Measurements from ENCODE around the gene RSPO3.

RSPO3 gene, protein sequence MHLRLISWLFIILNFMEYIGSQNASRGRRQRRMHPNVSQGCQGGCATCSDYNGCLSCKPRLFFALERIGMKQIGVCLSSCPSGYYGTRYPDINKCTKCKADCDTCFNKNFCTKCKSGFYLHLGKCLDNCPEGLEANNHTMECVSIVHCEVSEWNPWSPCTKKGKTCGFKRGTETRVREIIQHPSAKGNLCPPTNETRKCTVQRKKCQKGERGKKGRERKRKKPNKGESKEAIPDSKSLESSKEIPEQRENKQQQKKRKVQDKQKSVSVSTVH

GRCh38 chr6:127118298-127119101, at the start of gene RSPO3:
TSS of gene RSPO3 (plus strand) at chr6:127118671. CDS start at chr6:127119193, 522 bp downstream.
- Histone ChIP-seq H3K4me1 (no peaks in the 10 kb centered on the region), H2AFZ (peak within 1 kb of the TSS; percentile 25), H3K4me2 (ENCODE audit: low read length) (peak within 1 kb of the TSS; percentile 83), H3K27ac (no peak within 1 kb of the TSS), H3K79me2 (no peaks in the 10 kb centered on the region), H3K9ac (no peak within 1 kb of the TSS), H3K9me3 (ENCODE audit: control insufficient read depth, low read length) (no peaks in the 10 kb centered on the region), H3K27me3 (ENCODE audit: control insufficient read depth, insufficient read depth, low read length) (peaks cover 6% of the 10 kb centered on the region), H3K4me3 (ENCODE audit: low read depth, low read length) (peak within 1 kb of the TSS; percentile 47), H3K36me3 (ENCODE audit: control insufficient read depth, insufficient read depth, low read length) (no peaks in the 10 kb centered on the region)
- TF ChIP-seq, protein P1, sequence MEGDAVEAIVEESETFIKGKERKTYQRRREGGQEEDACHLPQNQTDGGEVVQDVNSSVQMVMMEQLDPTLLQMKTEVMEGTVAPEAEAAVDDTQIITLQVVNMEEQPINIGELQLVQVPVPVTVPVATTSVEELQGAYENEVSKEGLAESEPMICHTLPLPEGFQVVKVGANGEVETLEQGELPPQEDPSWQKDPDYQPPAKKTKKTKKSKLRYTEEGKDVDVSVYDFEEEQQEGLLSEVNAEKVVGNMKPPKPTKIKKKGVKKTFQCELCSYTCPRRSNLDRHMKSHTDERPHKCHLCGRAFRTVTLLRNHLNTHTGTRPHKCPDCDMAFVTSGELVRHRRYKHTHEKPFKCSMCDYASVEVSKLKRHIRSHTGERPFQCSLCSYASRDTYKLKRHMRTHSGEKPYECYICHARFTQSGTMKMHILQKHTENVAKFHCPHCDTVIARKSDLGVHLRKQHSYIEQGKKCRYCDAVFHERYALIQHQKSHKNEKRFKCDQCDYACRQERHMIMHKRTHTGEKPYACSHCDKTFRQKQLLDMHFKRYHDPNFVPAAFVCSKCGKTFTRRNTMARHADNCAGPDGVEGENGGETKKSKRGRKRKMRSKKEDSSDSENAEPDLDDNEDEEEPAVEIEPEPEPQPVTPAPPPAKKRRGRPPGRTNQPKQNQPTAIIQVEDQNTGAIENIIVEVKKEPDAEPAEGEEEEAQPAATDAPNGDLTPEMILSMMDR (IDR thresholded peaks at IDR 0.05): no peak

- H3K4me1 ChIP-seq: no peaks in the 10 kb centered on the region
- no peaks in the 10 kb centered on the region for H3K27me3 ChIP-seq (ENCODE audit: control insufficient read depth, insufficient read depth, low read length)
- H3K4me3 ChIP-seq (ENCODE audit: low read depth, low read length): no peak overlapping the region
- H2AFZ ChIP-seq: no peak overlapping the region
- no peaks in the 10 kb centered on the region for H3K79me2 ChIP-seq
- H3K9me3 ChIP-seq (ENCODE audit: control insufficient read depth, low read length): no peaks in the 10 kb centered on the region
- no peak overlapping the region for H3K9ac ChIP-seq
- no peaks in the 10 kb centered on the region for H3K36me3 ChIP-seq (ENCODE audit: control insufficient read depth, insufficient read depth, low read length)
- no peak overlapping the region for H3K27ac ChIP-seq
- H3K4me2 ChIP-seq (ENCODE audit: low read length): no peak overlapping the region
- TF ChIP-seq, protein P1 (IDR thresholded peaks at IDR 0.05): peak; percentile 47
Observed at GRCh38 chr6:127069659-127070279, 48.7 kb upstream of the RSPO3 start.

- no peak overlapping the region for H3K4me2 ChIP-seq (ENCODE audit: low read length)
- no peak overlapping the region for H3K4me3 ChIP-seq (ENCODE audit: low read depth, low read length)
- H3K79me2 ChIP-seq: no peaks in the 10 kb centered on the region
- H3K9me3 ChIP-seq (ENCODE audit: control insufficient read depth, low read length): no peaks in the 10 kb centered on the region
- H2AFZ ChIP-seq: no peak overlapping the region
- TF ChIP-seq, protein P1 (IDR thresholded peaks at IDR 0.05): no peak
- no peak overlapping the region for H3K27ac ChIP-seq
- no peaks in the 10 kb centered on the region for H3K36me3 ChIP-seq (ENCODE audit: control insufficient read depth, insufficient read depth, low read length)
- no peak overlapping the region for H3K9ac ChIP-seq
- H3K4me1 ChIP-seq: no peaks in the 10 kb centered on the region
- H3K27me3 ChIP-seq (ENCODE audit: control insufficient read depth, insufficient read depth, low read length): no peaks in the 10 kb centered on the region
Observed at GRCh38 chr6:127073222-127073621, 45.2 kb upstream of the RSPO3 start.

- Histone ChIP-seq H2AFZ (no peak overlapping the region), H3K27me3 (ENCODE audit: control insufficient read depth, insufficient read depth, low read length) (no peaks in the 10 kb centered on the region), H3K4me1 (no peaks in the 10 kb centered on the region), H3K4me2 (ENCODE audit: low read length) (no peak overlapping the region), H3K27ac (no peak overlapping the region), H3K36me3 (ENCODE audit: control insufficient read depth, insufficient read depth, low read length) (no peaks in the 10 kb centered on the region), H3K9me3 (ENCODE audit: control insufficient read depth, low read length) (no peaks in the 10 kb centered on the region), H3K9ac (no peak overlapping the region), H3K79me2 (no peaks in the 10 kb centered on the region), H3K4me3 (ENCODE audit: low read depth, low read length) (no peak overlapping the region)
- TF ChIP-seq, protein P1 (IDR thresholded peaks at IDR 0.05): no peak
Observed at GRCh38 chr6:127076466-127076865, 42.0 kb upstream of the RSPO3 start.
